Activated CD4-positive, alpha-beta T cell treated with anti-CD3 and anti-CD28 coated beads, Interleukin-2, amount 50 U/mL, for 48 hours (primary cell): ENCODE results near the gene XPNPEP1.

Experiments used
- DNase-seq, 2 experiments: peaks; one replicate each; pipeline ENCODE4 v3.0.0-alpha.2; 2020

Gene XPNPEP1

GRCh38 chr10:109892117-109892516 is 31.2 kb downstream of the XPNPEP1 start:
- no peak for DNase-seq

GRCh38 chr10:109891105-109891504 is 32.2 kb downstream of the XPNPEP1 start:
- no peak for DNase-seq

GRCh38 chr10:109889867-109890266 is 33.4 kb downstream of the XPNPEP1 start:
- no peak for DNase-seq

GRCh38 chr10:109887776-109888175 is 35.5 kb downstream of the XPNPEP1 start:
- DNase-seq, result no peak

GRCh38 chr10:109887243-109887642 is 36.1 kb downstream of the XPNPEP1 start:
- no peak for DNase-seq

- DNase-seq, result no peak
Measured at GRCh38 chr10:109886781-109887140, 36.5 kb downstream of the XPNPEP1 start.

- no peak for DNase-seq
Measured at GRCh38 chr10:109886037-109886780, 37.1 kb downstream of the XPNPEP1 start.

- peak; percentile 51 to 64 for DNase-seq
Measured at GRCh38 chr10:109883859-109884771, 39.2 kb downstream of the XPNPEP1 start.

GRCh38 chr10:109882251-109883057 is 40.9 kb downstream of the XPNPEP1 start:
- DNase-seq, result no peak

- DNase-seq, result no peak
Measured at GRCh38 chr10:109881769-109882057, 41.6 kb downstream of the XPNPEP1 start.

- DNase-seq, result no peak
Measured at GRCh38 chr10:109880886-109881768, 42.2 kb downstream of the XPNPEP1 start.

GRCh38 chr10:109877546-109877945 is 45.8 kb downstream of the XPNPEP1 start:
- no peak for DNase-seq

GRCh38 chr10:109875828-109876821 is 47.2 kb downstream of the XPNPEP1 start:
- no peak for DNase-seq

- no peak for DNase-seq
Measured at GRCh38 chr10:109875151-109875568, 48.2 kb downstream of the XPNPEP1 start.

GRCh38 chr10:109871476-109871875 is 51.8 kb downstream of the XPNPEP1 start:
- no peak for DNase-seq

- DNase-seq, result no peak
Measured at GRCh38 chr10:109866995-109867635, 56.2 kb downstream of the XPNPEP1 start.

GRCh38 chr10:109866168-109866994 is 56.9 kb downstream of the XPNPEP1 start:
- DNase-seq, result no peak

- DNase-seq, result no peak
Measured at GRCh38 chr10:109863775-109864174, 59.5 kb downstream of the XPNPEP1 start.

- no peak for DNase-seq
Measured at GRCh38 chr10:109862738-109863137, 60.6 kb downstream of the XPNPEP1 start.

- no peak for DNase-seq
Measured at GRCh38 chr10:109862041-109862440, 61.3 kb downstream of the XPNPEP1 start.
